Measurements from ENCODE around the gene SLBP. TPM values are rescaled to one million over a fixed set of nuclear protein-coding genes. Genes with fewer than 3 reads are reported as not detected.

The SLBP gene
- polyA plus RNA-seq, 3 donors: 39.6 to 63.7 (median 59.1) TPM

GRCh38 chr4:1647432-1647831 lies 64.7 kb downstream of the SLBP start:
- Mint-ChIP-seq H3K27ac (no peak overlapping the region), H3K36me3 (peaks cover 0 to 7% of the 10 kb centered on the region in 2 donors), H3K27me3 (ENCODE audit: low read depth in 3 of 3) (peaks cover 0 to 5% (median 2%) of the 10 kb centered on the region in 3 donors), H3K4me1 (no peaks in the 10 kb centered on the region), H3K4me3 (no peak overlapping the region), H3K9me3 (peaks cover 0 to 8% (median 2%) of the 10 kb centered on the region in 7 donors)
- DNase-seq: no peak
- Histone ChIP-seq H3K79me2 (ENCODE audit: insufficient read depth, low read length) (no peaks in the 10 kb centered on the region), H3K27ac (ENCODE audit: low read depth in 1 of 2, low read length in 2 of 2) (no peak overlapping the region), H4K20me1 (ENCODE audit: insufficient read depth, low read length) (no peaks in the 10 kb centered on the region), H3K27me3 (ENCODE audit: control insufficient read depth in 2 of 2, insufficient read depth in 2 of 2, low read length in 2 of 2) (no peaks in the 10 kb centered on the region), H3K4me2 (replicated peaks; ENCODE audit: extremely low read depth, low read length, poor library complexity, severe bottlenecking) (no peak overlapping the region), H3K4me3 (replicated peaks in 1 of 3; ENCODE audit: low read depth in 2 of 3, low read length in 3 of 3) (no peak overlapping the region), H3K4me1 (ENCODE audit: control insufficient read depth in 1 of 2, insufficient read depth in 2 of 2, low read length in 2 of 2) (no peaks in the 10 kb centered on the region), H2AFZ (ENCODE audit: insufficient read depth, low read depth, low read length, poor library complexity, severe bottlenecking) (no peak overlapping the region), H3K36me3 (replicated peaks in 1 of 2; ENCODE audit: control insufficient read depth in 1 of 2, insufficient read depth in 2 of 2, low read length in 2 of 2) (no peaks in the 10 kb centered on the region), H3K9ac (ENCODE audit: insufficient read depth, low read length, poor library complexity, severe bottlenecking) (no peak overlapping the region), H3K9me3 (replicated peaks in 1 of 2; ENCODE audit: control insufficient read depth in 1 of 2, insufficient read depth in 1 of 2, low read length in 2 of 2) (no peaks in the 10 kb centered on the region)
- 95% methylated on average over 18 of the region's 19 CpGs for WGBS (ENCODE audit: insufficient coverage)
- intact Hi-C loops (cut with micrococcal nuclease): no loop called here
- no peak for TF ChIP-seq CTCF (IDR thresholded peaks at IDR 0.05)

GRCh38 chr4:1646690-1647089 lies 65.4 kb downstream of the SLBP start:
- H3K27ac ChIP-seq (ENCODE audit: low read depth in 1 of 2, low read length in 2 of 2): no peak overlapping the region
- H3K36me3 ChIP-seq (replicated peaks in 1 of 2; ENCODE audit: control insufficient read depth in 1 of 2, insufficient read depth in 2 of 2, low read length in 2 of 2): no peaks in the 10 kb centered on the region
- TF ChIP-seq CTCF (IDR thresholded peaks at IDR 0.05): no peak
- no peak overlapping the region for H3K4me3 ChIP-seq (replicated peaks in 1 of 3; ENCODE audit: low read depth in 2 of 3, low read length in 3 of 3)
- no peaks in the 10 kb centered on the region for H3K4me1 ChIP-seq (ENCODE audit: control insufficient read depth in 1 of 2, insufficient read depth in 2 of 2, low read length in 2 of 2)
- no peaks in the 10 kb centered on the region for H4K20me1 ChIP-seq (ENCODE audit: insufficient read depth, low read length)
- H3K9me3 Mint-ChIP-seq: peaks cover 0 to 8% (median 2%) of the 10 kb centered on the region in 7 donors
- no peak overlapping the region for H3K27ac Mint-ChIP-seq
- H3K4me1 Mint-ChIP-seq: no peaks in the 10 kb centered on the region
- H2AFZ ChIP-seq (ENCODE audit: insufficient read depth, low read depth, low read length, poor library complexity, severe bottlenecking): no peak overlapping the region
- H3K27me3 Mint-ChIP-seq (ENCODE audit: low read depth in 3 of 3): peaks cover 0 to 5% (median 2%) of the 10 kb centered on the region in 3 donors
- H3K36me3 Mint-ChIP-seq: peaks cover 0 to 7% of the 10 kb centered on the region in 2 donors
- no peak for DNase-seq
- H3K9ac ChIP-seq (ENCODE audit: insufficient read depth, low read length, poor library complexity, severe bottlenecking): no peak overlapping the region
- H3K4me3 Mint-ChIP-seq: no peak overlapping the region
- intact Hi-C loops (cut with micrococcal nuclease): no loop called here
- no peaks in the 10 kb centered on the region for H3K9me3 ChIP-seq (replicated peaks in 1 of 2; ENCODE audit: control insufficient read depth in 1 of 2, insufficient read depth in 1 of 2, low read length in 2 of 2)
- 95% methylated on average over 3 of the region's 7 CpGs for WGBS (ENCODE audit: insufficient coverage)
- no peaks in the 10 kb centered on the region for H3K79me2 ChIP-seq (ENCODE audit: insufficient read depth, low read length)
- H3K4me2 ChIP-seq (replicated peaks; ENCODE audit: extremely low read depth, low read length, poor library complexity, severe bottlenecking): no peak overlapping the region
- no peaks in the 10 kb centered on the region for H3K27me3 ChIP-seq (ENCODE audit: control insufficient read depth in 2 of 2, insufficient read depth in 2 of 2, low read length in 2 of 2)
